K562 (cell line): ENCODE data around the gene SPATS2.

ENCODE experiments used
- ATF1 ChIP-seq, 2 experiments: fragments of 450-650 bp in 1 of 2; IDR thresholded peaks; 2 replicates each; pipeline ENCODE4 v1.6.1; 2016; ENCODE audit warnings: missing compliant biosample characterization in 1 of 2, missing genetic modification characterization in 1 of 2
- ZFX ChIP-seq: sonication (generic); formaldehyde crosslinking; IDR thresholded peaks from 2 replicates; pipeline ENCODE4 v1.8.0; 2022; ENCODE audit warnings: mild to moderate bottlenecking, missing genetic modification reagents, moderate library complexity

DNA sequence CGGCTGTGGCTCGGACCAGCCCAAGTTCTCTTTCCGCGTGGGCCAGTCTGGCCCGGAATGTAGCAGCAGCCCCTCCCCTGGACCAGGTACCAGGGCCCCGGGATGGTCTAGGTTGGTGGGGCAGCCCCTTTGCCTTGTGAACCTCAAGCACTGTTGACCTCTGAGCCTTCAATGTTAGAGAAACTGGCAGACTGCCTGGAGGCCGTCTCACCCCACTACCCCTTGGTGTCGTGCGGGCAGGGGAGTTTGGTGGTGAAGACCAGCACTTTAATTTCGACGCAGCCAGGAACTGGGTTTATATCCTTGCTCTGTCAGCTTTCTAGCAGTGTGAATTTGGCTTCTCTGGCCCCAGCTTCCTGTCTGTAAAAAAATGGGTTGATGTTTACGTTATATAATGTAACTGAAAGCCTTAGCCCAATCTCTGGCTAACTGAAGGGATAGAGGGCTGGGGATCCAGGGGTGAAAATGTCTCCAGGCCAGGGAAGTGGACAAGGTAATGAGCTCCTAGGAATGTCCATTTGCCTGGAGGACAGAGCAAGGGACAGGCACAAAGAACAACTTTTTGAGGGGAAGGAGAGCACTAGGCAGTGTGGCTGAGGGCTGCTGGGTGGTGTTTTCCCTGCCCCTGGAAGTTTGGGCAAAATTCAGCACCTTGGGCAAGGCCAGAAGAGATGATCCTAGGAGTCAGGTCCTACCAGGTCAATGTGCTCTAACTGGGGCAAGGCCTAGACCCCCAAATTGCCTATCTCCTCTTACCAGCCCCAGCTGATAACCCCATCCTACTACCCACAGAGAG lies 189.3 kb downstream of the SPATS2 start:
- no peak for TF ChIP-seq ATF1 (CRISPR knock-in tag; IDR thresholded peaks at IDR 0.05)
- TF ChIP-seq ATF1 (tag; IDR thresholded peaks at IDR 0.05), result no peak
- no peak for TF ChIP-seq ZFX (CRISPR knock-in tag)
